Mesenchymal stem cell (in vitro differentiated cells and primary cell): ENCODE results near the gene PEX16. TPM values are rescaled to one million over a fixed set of nuclear protein-coding genes. Genes with fewer than 3 reads are reported as not detected.

Experiments used
- DNase-seq: peaks from one replicate; pipeline ENCODE4 v3.0.0-alpha.2; 2013
- H2AFZ ChIP-seq: one replicate; pipeline ENCODE4 v1.6.1; 2013; ENCODE audit warnings: low read depth, mild to moderate bottlenecking, control low read depth, inconsistent platforms, low read length, moderate library complexity
- H2AK5ac ChIP-seq: 2 replicates; pipeline ENCODE4 v1.6.1; 2013; ENCODE audit warnings: low read length, moderate library complexity, mild to moderate bottlenecking, inconsistent platforms; ENCODE audit not compliant: severe bottlenecking
- H2BK120ac ChIP-seq: one replicate; pipeline ENCODE4 v1.6.1; 2013; ENCODE audit warnings: low read depth, mild to moderate bottlenecking, inconsistent platforms, low read length, moderate library complexity
- H2BK12ac ChIP-seq, 2 experiments: one replicate each; pipeline ENCODE4 v1.6.1; 2013; ENCODE audit warnings: inconsistent platforms in 2 of 2, low read length in 2 of 2, mild to moderate bottlenecking in 2 of 2, moderate library complexity in 2 of 2, control low read depth in 1 of 2
- H2BK15ac ChIP-seq: one replicate; pipeline ENCODE4 v1.6.1; 2013; ENCODE audit warnings: mild to moderate bottlenecking, low read depth, inconsistent platforms; ENCODE audit not compliant: poor library complexity, severe bottlenecking
- H2BK5ac ChIP-seq: 2 replicates; pipeline ENCODE4 v1.6.1; 2013; ENCODE audit warnings: low read depth, mild to moderate bottlenecking, low read length, control low read depth, inconsistent platforms; ENCODE audit not compliant: poor library complexity, severe bottlenecking
- H3K14ac ChIP-seq, 2 experiments: one replicate each; pipeline ENCODE4 v1.6.1; 2013; ENCODE audit warnings: inconsistent platforms in 2 of 2, low read length in 2 of 2, control low read depth in 1 of 2, mild to moderate bottlenecking in 1 of 2, moderate library complexity in 1 of 2
- H3K18ac ChIP-seq, 2 experiments: one replicate each; pipeline ENCODE4 v1.6.1; 2013; ENCODE audit warnings: inconsistent platforms in 2 of 2, low read length in 2 of 2, control low read depth in 1 of 2, low read depth in 1 of 2, mild to moderate bottlenecking in 1 of 2
- H3K23ac ChIP-seq, 2 experiments: one replicate each; pipeline ENCODE4 v1.6.1; 2013; ENCODE audit warnings: inconsistent platforms in 2 of 2, low read length in 2 of 2, mild to moderate bottlenecking in 2 of 2, moderate library complexity in 2 of 2, control low read depth in 1 of 2
- H3K27ac ChIP-seq: 2 replicates; pipeline ENCODE4 v1.5.1; 2013; ENCODE audit warnings: mild to moderate bottlenecking, moderate library complexity, low read length, control low read depth, inconsistent platforms; ENCODE audit not compliant: poor library complexity, severe bottlenecking
- H3K27me3 ChIP-seq, 2 experiments: 2 replicates each; pipeline versions ENCODE4 v1.6.1 to v1.7.0; 2013; ENCODE audit warnings: low read length in 2 of 2, mild to moderate bottlenecking in 2 of 2, moderate library complexity in 2 of 2, control low read depth in 1 of 2, inconsistent platforms in 1 of 2; ENCODE audit not compliant: control insufficient read depth in 1 of 2, insufficient read depth in 1 of 2
- H3K36me3 ChIP-seq, 2 experiments: 2 replicates each; pipeline versions ENCODE4 v1.6.1 to v1.7.0; 2013; ENCODE audit warnings: low read length in 2 of 2, control low read depth in 1 of 2, inconsistent platforms in 1 of 2, low read depth in 1 of 2, mild to moderate bottlenecking in 1 of 2; ENCODE audit not compliant: insufficient read depth in 2 of 2, control insufficient read depth in 1 of 2
- H3K4ac ChIP-seq, 2 experiments: one replicate each; pipeline ENCODE4 v1.6.1; 2013; ENCODE audit warnings: inconsistent platforms in 2 of 2, low read length in 2 of 2, mild to moderate bottlenecking in 2 of 2, moderate library complexity in 2 of 2, control low read depth in 1 of 2, low read depth in 1 of 2
- H3K4me1 ChIP-seq: 2 replicates; pipeline ENCODE4 v1.6.1; 2013; ENCODE audit warnings: low read depth, low read length, control low read depth; ENCODE audit not compliant: control insufficient read depth, insufficient read depth
- H3K4me2 ChIP-seq: 2 replicates; pipeline ENCODE4 v1.6.1; 2013; ENCODE audit warnings: low read length, mild to moderate bottlenecking, inconsistent platforms; ENCODE audit not compliant: poor library complexity, severe bottlenecking
- H3K4me3 ChIP-seq, 2 experiments: 2 replicates each; pipeline versions ENCODE4 v1.5.1 to v1.7.0; 2013; ENCODE audit warnings: low read length in 2 of 2, mild to moderate bottlenecking in 2 of 2, control low read depth in 1 of 2, low read depth in 1 of 2; ENCODE audit not compliant: insufficient read depth in 1 of 2
- H3K79me1 ChIP-seq: replicated peaks from 2 replicates; pipeline ENCODE4 v1.6.1; 2013; ENCODE audit warnings: mild to moderate bottlenecking, control low read depth, low read length, inconsistent platforms; ENCODE audit not compliant: poor library complexity, severe bottlenecking
- H3K9ac ChIP-seq: 2 replicates; pipeline ENCODE4 v1.7.0; 2013; ENCODE audit warnings: mild to moderate bottlenecking, low read length, moderate library complexity
- H3K9me3 ChIP-seq: 2 replicates; pipeline ENCODE4 v1.7.0; 2013; ENCODE audit warnings: mild to moderate bottlenecking, low read length; ENCODE audit not compliant: control insufficient read depth
- H4K8ac ChIP-seq: one replicate; pipeline ENCODE4 v1.6.1; 2013; ENCODE audit warnings: inconsistent platforms, mild to moderate bottlenecking, low read length, moderate library complexity
- H4K91ac ChIP-seq: one replicate; pipeline ENCODE4 v1.6.1; 2013; ENCODE audit warnings: mild to moderate bottlenecking, low read length, inconsistent platforms
- WGBS: methylation state at CpG from one replicate; pipeline ENCODE4 v1.1.7; 2013; ENCODE audit warnings: mixed read lengths; 5-methylcytosine and 5-hydroxymethylcytosine counted together
- polyA plus RNA-seq, 2 experiments: library from polyadenylated mRNA; stranded (reverse); fragments of 200-250 nt; gene quantifications; one replicate each; pipeline ENCODE4 v1.2.3, GENCODE V29; 2013

Gene PEX16
- 16.4 TPM for polyA plus RNA-seq (2013, experiment 1 of 2)
- polyA plus RNA-seq (2013, experiment 2 of 2) = 17.3 TPM

- Histone ChIP-seq H3K4me2 (peak within 1 kb of the TSS; percentile 99), H3K4me1 (peaks cover 30% of the 10 kb centered on the region), H2AK5ac (no peak within 1 kb of the TSS), H2BK120ac (no peak within 1 kb of the TSS), H4K91ac (peak within 1 kb of the TSS; percentile 90), H3K4ac (peak within 1 kb of the TSS; percentile 63 to 79), H3K14ac (peak within 1 kb of the TSS in 1 of 2 experiments; percentile 30), H3K4me3 (peak within 1 kb of the TSS; percentile 85 to 100), H2BK12ac (no peak within 1 kb of the TSS), H2BK15ac (peak within 1 kb of the TSS; percentile 96), H3K9ac (peak within 1 kb of the TSS; percentile 99), H3K9me3 (no peaks in the 10 kb centered on the region), H3K27me3 (peaks cover 17 to 20% of the 10 kb centered on the region in 2 experiments), H2BK5ac (no peak within 1 kb of the TSS), H3K23ac (peak within 1 kb of the TSS in 1 of 2 experiments; percentile 86), H3K79me1 (peaks cover 30% of the 10 kb centered on the region), H4K8ac (peak within 1 kb of the TSS; percentile 93), H3K27ac (peak within 1 kb of the TSS; percentile 65), H3K18ac (peak within 1 kb of the TSS; percentile 79 to 92), H2AFZ (peak within 1 kb of the TSS; percentile 79), H3K36me3 (peaks cover 35 to 36% of the 10 kb centered on the region in 2 experiments)
- DNase-seq = peak; percentile 100
- WGBS = under 1% methylated on average over 45 of the region's 45 CpGs
Observed at GRCh38 chr11:45917623-45918330, at the start of gene PEX16. Gene PEX16 (minus strand): TSS chr11:45917877. CDS start chr11:45917811, 66 bp downstream.

GRCh38 chr11:45964911-45965389, 47.3 kb upstream of the PEX16 start:
- Histone ChIP-seq H3K23ac (no peak overlapping the region), H3K27me3 (no peaks in the 10 kb centered on the region), H4K8ac (no peak overlapping the region), H3K18ac (no peak overlapping the region), H3K36me3 (peaks cover 30 to 74% of the 10 kb centered on the region in 2 experiments), H3K4me3 (no peak overlapping the region), H3K9ac (peak overlapping the region; percentile 74), H4K91ac (no peak overlapping the region), H2BK15ac (no peak overlapping the region), H3K4me1 (no peaks in the 10 kb centered on the region), H3K14ac (no peak overlapping the region), H2AK5ac (no peak overlapping the region), H3K27ac (no peak overlapping the region), H3K4me2 (no peak overlapping the region), H3K9me3 (no peaks in the 10 kb centered on the region), H2BK5ac (no peak overlapping the region), H2AFZ (no peak overlapping the region), H2BK120ac (no peak overlapping the region), H2BK12ac (no peak overlapping the region), H3K79me1 (peaks cover 3% of the 10 kb centered on the region), H3K4ac (no peak overlapping the region)
- 39% methylated on average over 9 of the region's 9 CpGs for WGBS
- DNase-seq = peak; percentile 81

GRCh38 chr11:45961751-45962240, 44.1 kb upstream of the PEX16 start:
- Histone ChIP-seq H3K4me3 (no peak overlapping the region), H3K36me3 (peaks cover 14 to 57% of the 10 kb centered on the region in 2 experiments), H3K27me3 (no peaks in the 10 kb centered on the region), H2AK5ac (no peak overlapping the region), H2BK5ac (no peak overlapping the region), H3K79me1 (peaks cover 7% of the 10 kb centered on the region), H3K14ac (no peak overlapping the region), H3K4me1 (no peaks in the 10 kb centered on the region), H3K9ac (no peak overlapping the region), H3K27ac (no peak overlapping the region), H4K8ac (no peak overlapping the region), H4K91ac (no peak overlapping the region), H2AFZ (no peak overlapping the region), H3K23ac (no peak overlapping the region), H3K4ac (no peak overlapping the region), H2BK120ac (no peak overlapping the region), H2BK15ac (no peak overlapping the region), H2BK12ac (no peak overlapping the region), H3K9me3 (no peaks in the 10 kb centered on the region), H3K4me2 (no peak overlapping the region), H3K18ac (no peak overlapping the region)
- 100% methylated on average over 1 of the region's 7 CpGs for WGBS
- no peak for DNase-seq

- Histone ChIP-seq H2BK5ac (no peak overlapping the region), H3K9ac (peak overlapping the region; percentile 62), H3K18ac (no peak overlapping the region), H3K4me3 (no peak overlapping the region), H3K4me2 (no peak overlapping the region), H3K36me3 (peaks cover 12 to 52% of the 10 kb centered on the region in 2 experiments), H3K4me1 (no peaks in the 10 kb centered on the region), H3K27me3 (no peaks in the 10 kb centered on the region), H4K8ac (no peak overlapping the region), H4K91ac (no peak overlapping the region), H2AFZ (no peak overlapping the region), H3K27ac (no peak overlapping the region), H2AK5ac (no peak overlapping the region), H2BK120ac (no peak overlapping the region), H3K9me3 (no peaks in the 10 kb centered on the region), H3K4ac (no peak overlapping the region), H2BK12ac (no peak overlapping the region), H3K79me1 (peaks cover 7% of the 10 kb centered on the region), H2BK15ac (no peak overlapping the region), H3K14ac (no peak overlapping the region), H3K23ac (no peak overlapping the region)
- DNase-seq = no peak
- WGBS = 97% methylated on average over 2 of the region's 4 CpGs
Observed at GRCh38 chr11:45960387-45961095, 42.9 kb upstream of the PEX16 start.
